Measurements from ENCODE around the gene PVR. TPM values are rescaled to one million over a fixed set of nuclear protein-coding genes. Genes with fewer than 3 reads are reported as not detected.
A peak's percentile ranks its signal among the peaks of the same experiment; 100 is the strongest.

PVR gene
- total and polyA plus RNA-seq, 9 of the 15 experiments (the other 6 are each of a cell fraction or from before 2014, with no cell fraction given): 0.89 to 14.5 (median 9.8) TPM

DNA sequence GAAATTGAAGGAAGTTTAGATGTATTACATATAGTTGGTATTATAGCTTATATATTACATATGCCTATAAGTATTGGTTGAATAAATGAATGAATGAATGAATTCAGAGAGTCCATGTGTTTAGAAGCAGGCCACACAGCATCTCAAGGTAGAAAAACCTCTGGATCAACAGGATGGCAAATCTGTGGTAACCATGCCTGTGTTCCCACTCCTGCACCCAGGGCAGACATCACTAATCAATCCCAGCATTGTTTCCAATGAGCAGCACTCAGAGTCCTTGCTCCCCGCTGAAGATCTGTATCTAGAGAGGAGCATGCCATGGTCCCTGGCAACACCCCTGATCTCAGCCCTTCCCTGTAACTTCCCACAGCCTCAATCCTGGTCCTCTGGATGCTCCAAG is 28.5 kb downstream of the PVR start:
- no peaks in the 10 kb centered on the region for H3K79me2 ChIP-seq (ENCODE audit: control insufficient read depth, insufficient read depth, low read length)
- no peaks in the 10 kb centered on the region for H3K36me3 ChIP-seq (ENCODE audit: control insufficient read depth, insufficient read depth, low read length)
- no peak overlapping the region for H3K27ac ChIP-seq (ENCODE audit: extremely low read depth, low read depth, low read length)
- no peaks in the 10 kb centered on the region for H3K9me3 ChIP-seq (replicated peaks; ENCODE audit: control insufficient read depth, insufficient read depth, low read depth, low read length)
- H2AFZ ChIP-seq (ENCODE audit: low read depth, low read length): no peak overlapping the region
- WGBS (ENCODE audit: insufficient coverage, low coverage, missing lambda C conversion rate): 20% methylated on average over 1 of the region's 1 CpG
- H3K4me2 ChIP-seq (ENCODE audit: insufficient read depth, low read length): no peak overlapping the region
- ChIA-PET POLR2A (no interaction called here), CTCF (ENCODE audit: low intra/inter-chr PET ratio) (no interaction called here)
- FAIRE-seq (no peak), ATAC-seq (no peak), DNase-seq (ENCODE audit: extremely low read depth in 1 of 4, low spot score in 3 of 4) (no peak)
- no peaks in the 10 kb centered on the region for H3K9me1 ChIP-seq (ENCODE audit: control insufficient read depth, insufficient read depth, low read length)
- in situ Hi-C loops (cut with MboI): no loop called here
- intact Hi-C loops (cut with micrococcal nuclease): no loop called here
- no TSS peak for BruUV-seq (replicated peaks)
- H3K4me1 ChIP-seq (replicated peaks in 1 of 2; ENCODE audit: control insufficient read depth in 2 of 2, insufficient read depth in 2 of 2, low read length in 2 of 2): peaks cover 0 to 3% of the 10 kb centered on the region in 2 experiments; a peak in 1 of 5 replicates
- H4K20me1 ChIP-seq (replicated peaks; ENCODE audit: control insufficient read depth, insufficient read depth, low read length): no peaks in the 10 kb centered on the region; the same call in 1 of the 2 replicates
- no peak overlapping the region for H3K4me3 ChIP-seq
- H3K27me3 ChIP-seq (ENCODE audit: control insufficient read depth in 2 of 2, insufficient read depth in 2 of 2, low read length in 2 of 2): no peaks in the 10 kb centered on the region
- no peak overlapping the region for H3K9ac ChIP-seq (ENCODE audit: insufficient read depth in 1 of 2, low read depth in 2 of 2, low read length in 2 of 2)
- peak; percentile 98 for TF ChIP-seq ZBTB17 (CRISPR knock-in tag; IDR thresholded peaks at IDR 0.05)
- no peak for TF ChIP-seq KHSRP (IDR thresholded peaks at IDR 0.05)
- TF ChIP-seq, protein P1, sequence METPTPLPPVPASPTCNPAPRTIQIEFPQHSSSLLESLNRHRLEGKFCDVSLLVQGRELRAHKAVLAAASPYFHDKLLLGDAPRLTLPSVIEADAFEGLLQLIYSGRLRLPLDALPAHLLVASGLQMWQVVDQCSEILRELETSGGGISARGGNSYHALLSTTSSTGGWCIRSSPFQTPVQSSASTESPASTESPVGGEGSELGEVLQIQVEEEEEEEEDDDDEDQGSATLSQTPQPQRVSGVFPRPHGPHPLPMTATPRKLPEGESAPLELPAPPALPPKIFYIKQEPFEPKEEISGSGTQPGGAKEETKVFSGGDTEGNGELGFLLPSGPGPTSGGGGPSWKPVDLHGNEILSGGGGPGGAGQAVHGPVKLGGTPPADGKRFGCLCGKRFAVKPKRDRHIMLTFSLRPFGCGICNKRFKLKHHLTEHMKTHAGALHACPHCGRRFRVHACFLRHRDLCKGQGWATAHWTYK (CRISPR knock-in tag; IDR thresholded peaks at IDR 0.05): no peak
- TF ChIP-seq ZNF133 (CRISPR knock-in tag; IDR thresholded peaks at IDR 0.05): no peak
- 0 out of 4 replicates have a peak, but pooled peaks of 1 of the 2 experiments have one; percentile 15 for TF ChIP-seq RCOR1 (IDR thresholded peaks at IDR 0.05; ENCODE audit: borderline replicate concordance in 1 of 2, low read depth in 2 of 2, low read length in 2 of 2)
- TF ChIP-seq, protein P2, sequence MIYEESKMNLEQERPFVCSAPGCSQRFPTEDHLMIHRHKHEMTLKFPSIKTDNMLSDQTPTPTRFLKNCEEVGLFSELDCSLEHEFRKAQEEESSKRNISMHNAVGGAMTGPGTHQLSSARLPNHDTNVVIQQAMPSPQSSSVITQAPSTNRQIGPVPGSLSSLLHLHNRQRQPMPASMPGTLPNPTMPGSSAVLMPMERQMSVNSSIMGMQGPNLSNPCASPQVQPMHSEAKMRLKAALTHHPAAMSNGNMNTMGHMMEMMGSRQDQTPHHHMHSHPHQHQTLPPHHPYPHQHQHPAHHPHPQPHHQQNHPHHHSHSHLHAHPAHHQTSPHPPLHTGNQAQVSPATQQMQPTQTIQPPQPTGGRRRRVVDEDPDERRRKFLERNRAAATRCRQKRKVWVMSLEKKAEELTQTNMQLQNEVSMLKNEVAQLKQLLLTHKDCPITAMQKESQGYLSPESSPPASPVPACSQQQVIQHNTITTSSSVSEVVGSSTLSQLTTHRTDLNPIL (CRISPR knock-in tag; IDR thresholded peaks at IDR 0.05): no peak
- TF ChIP-seq ZNF79 (CRISPR knock-in tag; IDR thresholded peaks at IDR 0.05; ENCODE audit: low read depth): no peak
- TF ChIP-seq HNRNPH1 (optimal IDR thresholded peaks at IDR 0.05; ENCODE audit: low read depth, low read length): no peak
- TF ChIP-seq RBFOX2 (IDR thresholded peaks at IDR 0.05; ENCODE audit: low read depth, low read length): no peak
- TF ChIP-seq, protein P3, sequence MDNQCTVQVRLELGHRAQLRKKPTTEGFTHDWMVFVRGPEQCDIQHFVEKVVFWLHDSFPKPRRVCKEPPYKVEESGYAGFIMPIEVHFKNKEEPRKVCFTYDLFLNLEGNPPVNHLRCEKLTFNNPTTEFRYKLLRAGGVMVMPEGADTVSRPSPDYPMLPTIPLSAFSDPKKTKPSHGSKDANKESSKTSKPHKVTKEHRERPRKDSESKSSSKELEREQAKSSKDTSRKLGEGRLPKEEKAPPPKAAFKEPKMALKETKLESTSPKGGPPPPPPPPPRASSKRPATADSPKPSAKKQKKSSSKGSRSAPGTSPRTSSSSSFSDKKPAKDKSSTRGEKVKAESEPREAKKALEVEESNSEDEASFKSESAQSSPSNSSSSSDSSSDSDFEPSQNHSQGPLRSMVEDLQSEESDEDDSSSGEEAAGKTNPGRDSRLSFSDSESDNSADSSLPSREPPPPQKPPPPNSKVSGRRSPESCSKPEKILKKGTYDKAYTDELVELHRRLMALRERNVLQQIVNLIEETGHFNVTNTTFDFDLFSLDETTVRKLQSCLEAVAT (IDR thresholded peaks at IDR 0.05): peak in 1 of 2 experiments; percentile 96; a peak in 2 of 4 replicates
- TF ChIP-seq, protein P4, sequence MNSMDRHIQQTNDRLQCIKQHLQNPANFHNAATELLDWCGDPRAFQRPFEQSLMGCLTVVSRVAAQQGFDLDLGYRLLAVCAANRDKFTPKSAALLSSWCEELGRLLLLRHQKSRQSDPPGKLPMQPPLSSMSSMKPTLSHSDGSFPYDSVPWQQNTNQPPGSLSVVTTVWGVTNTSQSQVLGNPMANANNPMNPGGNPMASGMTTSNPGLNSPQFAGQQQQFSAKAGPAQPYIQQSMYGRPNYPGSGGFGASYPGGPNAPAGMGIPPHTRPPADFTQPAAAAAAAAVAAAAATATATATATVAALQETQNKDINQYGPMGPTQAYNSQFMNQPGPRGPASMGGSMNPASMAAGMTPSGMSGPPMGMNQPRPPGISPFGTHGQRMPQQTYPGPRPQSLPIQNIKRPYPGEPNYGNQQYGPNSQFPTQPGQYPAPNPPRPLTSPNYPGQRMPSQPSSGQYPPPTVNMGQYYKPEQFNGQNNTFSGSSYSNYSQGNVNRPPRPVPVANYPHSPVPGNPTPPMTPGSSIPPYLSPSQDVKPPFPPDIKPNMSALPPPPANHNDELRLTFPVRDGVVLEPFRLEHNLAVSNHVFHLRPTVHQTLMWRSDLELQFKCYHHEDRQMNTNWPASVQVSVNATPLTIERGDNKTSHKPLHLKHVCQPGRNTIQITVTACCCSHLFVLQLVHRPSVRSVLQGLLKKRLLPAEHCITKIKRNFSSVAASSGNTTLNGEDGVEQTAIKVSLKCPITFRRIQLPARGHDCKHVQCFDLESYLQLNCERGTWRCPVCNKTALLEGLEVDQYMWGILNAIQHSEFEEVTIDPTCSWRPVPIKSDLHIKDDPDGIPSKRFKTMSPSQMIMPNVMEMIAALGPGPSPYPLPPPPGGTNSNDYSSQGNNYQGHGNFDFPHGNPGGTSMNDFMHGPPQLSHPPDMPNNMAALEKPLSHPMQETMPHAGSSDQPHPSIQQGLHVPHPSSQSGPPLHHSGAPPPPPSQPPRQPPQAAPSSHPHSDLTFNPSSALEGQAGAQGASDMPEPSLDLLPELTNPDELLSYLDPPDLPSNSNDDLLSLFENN (IDR thresholded peaks at IDR 0.05; ENCODE audit: low read depth in 2 of 2, low read length in 2 of 2): peak in 1 of 2 experiments; percentile 71; a peak in 1 of 4 replicates
- no peak for TF ChIP-seq POLR2H (tag; IDR thresholded peaks at IDR 0.05; ENCODE audit: low read depth)
- TF ChIP-seq HLTF (IDR thresholded peaks at IDR 0.05): peak; percentile 61; the same call in 1 of the 2 replicates
- peak; percentile 46 for TF ChIP-seq RBM25 (IDR thresholded peaks at IDR 0.05; ENCODE audit: low read depth, low read length, severe bottlenecking)
- TF ChIP-seq BRCA1 (IDR thresholded peaks at IDR 0.05): no peak
- no peak for TF ChIP-seq BRCA1 (CRISPR knock-in tag; IDR thresholded peaks at IDR 0.05)
